Lower lobe of right lung (tissue), 2 donors: ENCODE results near the gene NCKAP5. TPM values are rescaled to one million over a fixed set of nuclear protein-coding genes. Genes with fewer than 3 reads are reported as not detected.

Experiments
- ATAC-seq, 2 donors: fragments of 200-7000 bp; cut with Tn5 transposase; one replicate each; pipeline ENCODE4 v1.9.1; 2020 to 2022; ENCODE audit warnings: mild to moderate bottlenecking in 2 of 2, moderate library complexity in 2 of 2
- DNase-seq: peaks from one replicate; pipeline ENCODE4 v3.0.0-alpha.2; 2020
- H3K27ac ChIP-seq: fragments of 200-600 bp; one replicate; pipeline ENCODE4 v1.8.0; 2022
- H3K27me3 ChIP-seq: fragments of 200-600 bp; one replicate; pipeline ENCODE4 v1.8.0; 2022; ENCODE audit warnings: low read depth
- H3K36me3 ChIP-seq: fragments of 200-600 bp; one replicate; pipeline ENCODE4 v1.8.0; 2022; ENCODE audit warnings: mild to moderate bottlenecking
- H3K4me1 ChIP-seq: fragments of 200-600 bp; one replicate; pipeline ENCODE4 v1.8.0; 2022
- H3K4me3 ChIP-seq: fragments of 200-600 bp; one replicate; pipeline ENCODE4 v1.8.0; 2022; ENCODE audit warnings: mild to moderate bottlenecking
- H3K9me3 ChIP-seq: fragments of 200-600 bp; one replicate; pipeline ENCODE4 v1.8.0; 2022
- intact Hi-C: fragments of 100-400 bp; cut with DNase I; formaldehyde crosslinking; loops from one replicate; pipeline ENCODE4 v1.11.0; 2022
- total RNA-seq: library from RNA; stranded (reverse); fragmentation: NEBNext Ultra II Directional; extraction: Animal tissue kit (Norgen Biotek cat#: 25700); gene quantifications from one replicate; pipeline ENCODE4 v1.2.1, GENCODE V29; 2021
- TF ChIP-seq, protein P1 (sequence below): fragments of 200-600 bp; IDR thresholded peaks from one replicate; pipeline ENCODE4 v1.8.0; 2022; ENCODE audit warnings: antibody characterized with exemption, mild to moderate bottlenecking
- donor health status: DM: no; HTN: yes; CAD: no; lungs with severe emphysema.

The NCKAP5 gene
- total RNA-seq, 1 donor from 2014 or later: 34.6 TPM

DNA sequence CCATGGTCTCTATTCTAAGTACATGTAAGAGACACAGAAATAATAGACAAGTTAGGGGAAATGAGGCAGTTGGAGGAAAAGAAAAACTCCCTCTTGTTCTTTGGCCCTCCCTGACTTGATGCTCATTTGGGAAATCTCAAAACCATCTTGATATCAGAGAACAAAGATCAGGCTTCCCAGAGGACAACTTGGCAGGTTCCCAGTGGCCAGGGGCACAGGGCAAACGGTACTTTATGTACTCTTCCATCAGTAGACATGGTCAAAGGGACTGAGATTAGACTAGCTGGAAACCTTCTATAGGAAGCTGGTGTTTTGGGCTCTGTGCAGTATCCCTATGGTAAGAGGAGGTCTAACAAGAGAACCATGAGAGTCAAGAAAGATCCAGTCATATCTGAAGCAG is 56.6 kb downstream of the NCKAP5 start:
- H3K9me3 ChIP-seq: no peaks in the 10 kb centered on the region
- no peak overlapping the region for H3K4me3 ChIP-seq
- no peaks in the 10 kb centered on the region for H3K4me1 ChIP-seq
- no peaks in the 10 kb centered on the region for H3K36me3 ChIP-seq
- H3K27ac ChIP-seq: no peak overlapping the region
- TF ChIP-seq, protein P1, sequence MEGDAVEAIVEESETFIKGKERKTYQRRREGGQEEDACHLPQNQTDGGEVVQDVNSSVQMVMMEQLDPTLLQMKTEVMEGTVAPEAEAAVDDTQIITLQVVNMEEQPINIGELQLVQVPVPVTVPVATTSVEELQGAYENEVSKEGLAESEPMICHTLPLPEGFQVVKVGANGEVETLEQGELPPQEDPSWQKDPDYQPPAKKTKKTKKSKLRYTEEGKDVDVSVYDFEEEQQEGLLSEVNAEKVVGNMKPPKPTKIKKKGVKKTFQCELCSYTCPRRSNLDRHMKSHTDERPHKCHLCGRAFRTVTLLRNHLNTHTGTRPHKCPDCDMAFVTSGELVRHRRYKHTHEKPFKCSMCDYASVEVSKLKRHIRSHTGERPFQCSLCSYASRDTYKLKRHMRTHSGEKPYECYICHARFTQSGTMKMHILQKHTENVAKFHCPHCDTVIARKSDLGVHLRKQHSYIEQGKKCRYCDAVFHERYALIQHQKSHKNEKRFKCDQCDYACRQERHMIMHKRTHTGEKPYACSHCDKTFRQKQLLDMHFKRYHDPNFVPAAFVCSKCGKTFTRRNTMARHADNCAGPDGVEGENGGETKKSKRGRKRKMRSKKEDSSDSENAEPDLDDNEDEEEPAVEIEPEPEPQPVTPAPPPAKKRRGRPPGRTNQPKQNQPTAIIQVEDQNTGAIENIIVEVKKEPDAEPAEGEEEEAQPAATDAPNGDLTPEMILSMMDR: no peak
- DNase-seq (no peak), ATAC-seq (no peak)
- intact Hi-C loops: no loop called here
- H3K27me3 ChIP-seq: no peaks in the 10 kb centered on the region

DNA sequence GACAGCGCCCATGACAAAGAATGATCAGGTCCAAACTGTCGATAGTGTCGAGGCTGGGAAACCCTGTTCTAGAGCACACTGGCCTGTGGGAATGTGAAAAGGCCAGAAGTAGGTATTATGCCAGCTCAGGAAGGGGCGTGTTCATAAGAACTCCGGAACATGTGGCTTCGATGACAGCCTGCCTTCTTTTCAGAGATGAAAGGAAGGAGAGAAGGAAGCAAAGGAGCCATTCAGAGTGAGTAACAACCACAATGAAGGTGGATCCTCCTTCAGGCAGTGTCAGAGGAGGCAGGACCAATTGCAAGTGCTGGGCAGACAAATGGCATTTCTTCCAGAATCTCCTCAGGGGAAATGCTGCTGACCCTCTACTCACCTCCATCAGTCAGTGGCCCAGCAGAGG is 58.5 kb downstream of the NCKAP5 start:
- no peak for DNase-seq
- no peak for ATAC-seq
- Histone ChIP-seq H3K27ac (no peak overlapping the region), H3K4me1 (peaks cover 3% of the 10 kb centered on the region), H3K4me3 (no peak overlapping the region), H3K27me3 (no peaks in the 10 kb centered on the region), H3K9me3 (no peaks in the 10 kb centered on the region), H3K36me3 (no peaks in the 10 kb centered on the region)
- TF ChIP-seq, protein P1: no peak
- intact Hi-C loops: no loop called here

DNA sequence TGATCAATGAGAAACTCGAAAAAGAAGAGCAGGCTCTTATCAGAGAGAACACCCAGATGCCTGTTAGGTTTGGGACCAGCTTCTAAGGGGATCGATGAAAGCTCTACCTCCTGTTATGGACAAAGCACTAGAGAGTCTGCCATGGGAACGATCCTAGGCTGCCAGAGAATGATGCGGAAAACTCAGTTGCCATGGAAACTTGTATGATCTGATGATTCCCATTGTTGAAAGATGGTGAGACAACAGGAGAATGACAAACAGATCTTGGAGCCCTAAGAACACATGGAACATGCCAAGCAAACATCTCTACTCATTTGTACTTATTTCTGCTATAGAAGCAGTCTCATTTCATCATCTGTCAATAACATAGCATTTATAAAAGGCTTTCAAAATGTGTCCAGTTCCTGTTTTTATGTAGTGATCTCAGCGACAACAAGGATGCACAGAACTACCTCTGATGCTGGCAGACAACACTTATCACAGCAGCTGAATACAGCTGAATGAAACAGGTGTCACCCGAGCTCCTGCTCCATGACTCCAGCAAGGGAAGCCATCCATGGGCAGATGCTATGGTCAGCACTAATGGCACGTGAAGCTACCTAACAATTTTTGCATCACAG is 59.6 kb downstream of the NCKAP5 start:
- DNase-seq (no peak), ATAC-seq (no peak)
- H3K27me3 ChIP-seq: no peaks in the 10 kb centered on the region
- intact Hi-C loops: no loop called here
- H3K27ac ChIP-seq: no peak overlapping the region
- H3K9me3 ChIP-seq: no peaks in the 10 kb centered on the region
- no peaks in the 10 kb centered on the region for H3K36me3 ChIP-seq
- no peak overlapping the region for H3K4me3 ChIP-seq
- H3K4me1 ChIP-seq: peaks cover 8% of the 10 kb centered on the region
- TF ChIP-seq, protein P1: no peak

DNA sequence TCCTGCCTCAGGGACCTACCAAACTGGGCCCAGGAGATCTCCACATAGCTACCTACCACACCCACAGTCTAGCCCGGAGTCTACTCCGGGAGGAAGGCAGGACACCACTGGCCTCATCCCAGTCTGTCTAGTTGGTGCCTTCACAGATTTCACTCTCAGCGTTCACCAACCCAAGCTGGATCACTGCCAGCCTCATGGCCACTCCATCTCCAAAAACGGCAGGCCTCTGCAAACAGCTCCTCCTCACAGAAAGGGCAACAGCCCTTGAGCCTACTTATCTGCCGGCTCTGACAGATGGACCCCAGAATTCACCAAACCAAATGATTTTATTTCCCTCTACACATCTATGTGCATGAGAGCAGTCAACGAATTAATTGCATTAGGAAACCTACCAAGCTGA is 61.3 kb downstream of the NCKAP5 start:
- intact Hi-C loops: no loop called here
- DNase-seq: no peak
- H3K27ac ChIP-seq: no peak overlapping the region

DNA sequence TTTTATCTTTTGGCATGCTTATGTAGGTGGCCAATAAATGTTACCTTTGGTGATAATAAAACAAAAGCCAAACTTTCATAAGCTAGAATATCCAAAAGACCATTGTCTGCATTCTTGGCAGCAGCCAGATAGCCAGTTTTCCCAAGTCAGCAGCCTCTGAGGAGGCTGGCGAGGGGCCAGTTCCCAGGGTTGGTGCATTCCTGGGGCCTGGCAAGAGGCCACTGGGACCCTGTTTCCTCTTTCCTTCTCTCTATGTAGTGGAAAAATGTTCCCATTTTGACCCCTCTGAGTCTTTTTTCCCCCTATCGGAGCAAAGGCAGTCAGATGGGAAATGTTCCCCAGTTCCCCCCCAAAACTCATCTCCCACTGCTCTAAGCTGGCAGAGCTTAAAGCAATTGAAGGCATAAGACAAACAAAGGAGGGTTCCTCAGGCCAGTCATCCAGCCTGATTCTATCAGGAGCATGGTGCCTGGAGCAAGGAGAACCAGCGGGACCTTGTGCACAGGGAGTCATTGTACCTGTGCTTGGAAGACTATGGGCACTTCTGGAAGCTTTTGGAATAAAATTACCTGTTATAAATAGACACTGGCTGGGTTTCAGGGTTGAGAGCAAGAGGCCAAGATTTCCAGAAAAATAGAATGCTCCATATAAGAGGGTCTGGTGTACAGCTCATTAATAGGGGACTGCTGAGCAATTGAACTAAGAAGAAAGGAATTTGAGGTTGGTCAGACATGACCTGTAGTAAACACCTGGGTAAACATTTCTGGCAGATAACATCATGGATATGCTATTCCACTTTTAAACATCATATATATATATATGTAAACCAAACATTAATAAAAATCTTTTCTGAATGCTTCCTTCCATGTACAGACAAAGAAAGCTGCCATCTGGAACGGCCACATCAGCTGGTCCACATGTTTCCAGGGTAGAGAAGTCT is 63.4 kb downstream of the NCKAP5 start:
- Histone ChIP-seq H3K27me3 (no peaks in the 10 kb centered on the region), H3K4me1 (peaks cover 8% of the 10 kb centered on the region), H3K27ac (no peak overlapping the region), H3K4me3 (no peak overlapping the region), H3K36me3 (no peaks in the 10 kb centered on the region), H3K9me3 (no peaks in the 10 kb centered on the region)
- DNase-seq: peak; percentile 52
- peak in 1 of 2 donors; percentile 21 for ATAC-seq
- intact Hi-C loops: no loop called here
- TF ChIP-seq, protein P1: no peak

More for the DNA sequence above, 61.3 kb downstream of the NCKAP5 start:
- no peaks in the 10 kb centered on the region for H3K9me3 ChIP-seq
- no peaks in the 10 kb centered on the region for H3K27me3 ChIP-seq
- TF ChIP-seq, protein P1: no peak
- H3K36me3 ChIP-seq: no peaks in the 10 kb centered on the region
- H3K4me1 ChIP-seq: peaks cover 8% of the 10 kb centered on the region
- no peak for ATAC-seq
- no peak overlapping the region for H3K4me3 ChIP-seq
